Inferior parietal cortex (tissue), 1 donor: ENCODE data around the gene SLIT1.

ENCODE experiments used
- DNase-seq: peaks from one replicate; pipeline ENCODE4 v3.0.0-alpha.2; 2016; ENCODE audit errors: extremely low spot score

SLIT1 gene

GRCh38 chr10:97203220-97203619 is 17.5 kb upstream of the SLIT1 start:
- DNase-seq: no peak

DNA sequence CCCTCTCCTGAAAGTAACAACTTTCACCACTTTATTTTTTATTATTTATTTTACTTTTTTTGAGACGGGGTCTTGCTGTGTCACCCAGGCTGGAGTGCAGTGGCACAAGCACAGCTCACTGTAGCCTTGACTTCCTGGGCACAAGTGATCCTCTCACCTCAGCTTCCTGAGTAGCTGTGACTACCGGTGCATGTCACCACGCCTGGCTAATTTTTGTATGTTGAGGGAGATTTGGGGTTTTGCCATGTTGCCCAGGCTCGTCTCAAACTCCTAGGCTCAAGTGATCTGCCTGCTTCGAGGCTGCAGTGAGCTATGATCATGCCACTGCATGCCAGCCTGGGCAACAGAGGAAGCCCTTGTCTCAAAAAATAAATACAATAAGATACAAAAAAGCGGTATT is 14.9 kb upstream of the SLIT1 start:
- no peak for DNase-seq

GRCh38 chr10:97199152-97199551 is 13.4 kb upstream of the SLIT1 start:
- DNase-seq: no peak

DNA sequence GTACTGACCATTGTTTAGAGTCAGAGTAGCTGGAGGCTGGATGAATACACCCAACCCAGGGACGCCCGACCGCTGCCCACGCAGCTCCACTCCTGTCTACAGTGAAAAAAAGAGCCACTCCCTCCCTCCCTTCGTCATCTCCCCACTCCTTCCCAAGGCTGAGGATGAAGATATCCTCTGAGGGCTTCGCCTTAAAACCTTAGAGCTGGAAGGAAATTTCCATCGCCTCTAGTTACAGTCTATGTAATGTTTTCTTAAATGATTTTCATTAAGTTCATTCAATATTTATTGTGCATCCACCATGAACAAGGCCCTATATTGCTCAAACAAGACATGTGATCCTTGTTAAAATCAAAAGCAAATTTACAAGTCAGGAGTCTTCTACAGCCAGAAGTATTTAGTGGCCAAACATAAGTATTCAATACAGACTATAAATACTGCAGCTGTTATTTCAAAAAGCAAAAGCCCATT is 11.3 kb upstream of the SLIT1 start:
- DNase-seq: no peak

- no peak for DNase-seq
Observed at GRCh38 chr10:97196223-97197029, 10.7 kb upstream of the SLIT1 start.

DNA sequence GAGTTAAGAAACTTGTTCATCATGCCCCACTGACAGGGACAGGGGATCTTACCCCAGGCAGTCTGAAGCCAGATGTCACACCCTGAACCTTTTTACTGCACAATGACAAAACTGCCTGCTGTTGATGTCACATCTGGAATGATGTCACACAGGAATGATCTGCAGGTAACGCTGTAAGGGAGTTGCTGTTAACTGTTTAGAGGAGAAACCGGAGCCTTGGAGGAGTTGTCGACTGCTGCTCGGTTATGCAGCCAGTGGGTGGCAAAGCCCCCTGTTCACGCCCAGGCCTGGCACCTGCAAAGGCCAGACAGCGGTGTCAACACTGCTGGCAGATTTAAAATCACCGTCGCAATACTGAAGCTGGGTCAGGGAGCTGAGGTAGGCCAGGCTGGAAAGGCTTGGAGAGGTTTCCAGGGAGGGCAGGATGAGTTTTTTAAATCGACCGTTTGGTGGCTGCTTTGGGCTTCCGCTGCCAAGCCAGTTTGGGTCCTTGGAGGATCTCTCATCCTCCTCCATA is 10.0 kb upstream of the SLIT1 start:
- DNase-seq: no peak

- DNase-seq: no peak
Observed at GRCh38 chr10:97192952-97193435, 7.2 kb upstream of the SLIT1 start.

- no peak for DNase-seq
Observed at GRCh38 chr10:97190450-97190849, 4.7 kb upstream of the SLIT1 start.

DNA sequence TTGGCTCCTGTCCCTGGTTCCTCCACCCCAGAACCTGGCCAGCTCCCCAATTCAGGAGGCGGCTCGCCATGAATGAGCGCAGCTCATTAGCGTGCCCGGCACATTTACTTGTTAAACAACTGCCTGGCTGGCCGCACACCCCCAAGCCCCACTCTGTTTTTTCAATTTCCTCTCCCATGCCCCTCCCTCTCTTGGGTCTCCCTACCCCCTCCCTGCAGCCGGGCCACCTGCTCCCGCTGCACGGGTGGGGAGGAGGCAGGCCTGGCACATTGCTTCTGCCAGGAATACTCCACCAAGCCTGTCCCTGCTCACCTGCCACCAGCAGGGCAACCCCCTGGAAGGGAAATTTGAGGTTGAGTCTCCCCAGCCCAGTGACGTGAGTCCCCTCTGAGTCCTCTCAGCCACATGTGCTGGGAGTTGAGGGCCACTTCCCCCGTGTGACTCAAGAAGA is 2.5 kb upstream of the SLIT1 start:
- no peak for DNase-seq

GRCh38 chr10:97186911-97187310 is 1.2 kb upstream of the SLIT1 start:
- DNase-seq: no peak

DNA sequence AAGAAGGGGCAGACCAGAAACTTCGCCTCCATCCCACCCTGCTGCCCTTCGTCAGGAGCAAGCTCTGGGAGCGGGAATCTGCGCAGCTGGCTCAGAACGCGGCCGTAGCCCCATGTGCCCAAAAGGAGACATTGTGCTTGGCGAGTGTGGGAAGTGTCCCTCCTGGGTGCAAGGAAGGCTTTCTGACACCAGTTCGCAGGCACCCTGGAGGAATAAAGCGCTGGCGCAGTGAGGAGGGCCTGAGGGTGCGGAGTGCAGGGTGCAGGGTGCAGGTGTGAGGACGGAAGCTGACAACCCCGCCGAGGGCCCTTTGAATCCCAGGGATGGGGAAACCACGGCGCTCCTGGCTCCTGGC is 811 bp downstream of the SLIT1 start:
- no peak for DNase-seq

DNA sequence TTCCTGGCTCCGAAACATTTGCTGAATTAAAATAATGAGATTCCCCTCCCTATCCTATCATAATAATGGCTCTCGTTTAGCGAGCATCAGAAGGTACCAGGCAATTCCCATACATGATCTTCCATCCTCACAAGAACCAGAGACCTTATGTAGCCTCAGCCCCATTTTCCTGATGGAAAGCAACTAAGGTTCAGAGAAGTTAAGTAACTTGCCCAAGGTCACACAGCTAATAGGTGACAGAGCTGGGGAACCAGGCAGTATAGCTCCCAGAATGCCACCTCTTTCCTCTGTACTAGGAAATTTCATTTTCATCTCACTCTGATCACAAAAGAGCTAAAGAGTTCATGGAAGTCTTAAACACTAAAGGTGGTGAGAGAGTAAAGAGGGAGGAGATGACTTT is 2.4 kb downstream of the SLIT1 start:
- no peak for DNase-seq

- no peak for DNase-seq
Observed at GRCh38 chr10:97182288-97182990, 3.3 kb downstream of the SLIT1 start.

GRCh38 chr10:97180986-97181385 is 4.8 kb downstream of the SLIT1 start:
- DNase-seq: no peak

- no peak for DNase-seq
Observed at GRCh38 chr10:97180363-97180755, 5.4 kb downstream of the SLIT1 start.

DNA sequence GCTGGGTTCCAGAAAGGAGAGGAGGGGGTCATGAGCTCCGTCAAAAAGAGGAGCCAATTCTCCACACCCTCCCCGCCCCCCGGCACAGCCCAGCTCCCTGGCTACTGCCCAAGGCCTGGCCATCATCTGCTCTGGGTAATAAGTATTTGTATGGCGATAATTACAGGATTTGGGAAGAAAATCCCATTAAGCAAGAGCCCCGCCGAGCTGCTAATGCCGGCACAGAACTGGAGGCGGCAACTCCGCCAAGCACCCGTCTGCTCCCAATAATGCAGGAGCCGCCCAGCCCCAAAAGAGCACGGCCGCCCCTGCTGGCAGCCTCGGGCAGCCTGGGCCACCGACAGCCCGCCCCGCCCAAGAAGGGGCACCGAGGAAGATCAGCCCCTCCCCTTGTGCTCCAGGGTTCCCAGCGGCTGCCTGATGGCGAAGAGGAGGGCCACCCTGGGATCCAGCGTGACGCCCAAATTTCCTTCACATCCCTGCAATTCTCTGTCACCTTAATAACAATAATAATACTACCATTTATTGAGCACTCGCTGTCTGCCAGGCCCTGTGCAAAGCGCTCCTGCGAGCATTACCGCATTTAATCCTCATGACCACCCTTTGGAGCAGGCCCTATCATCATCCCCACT is 5.9 kb downstream of the SLIT1 start:
- no peak for DNase-seq

DNA sequence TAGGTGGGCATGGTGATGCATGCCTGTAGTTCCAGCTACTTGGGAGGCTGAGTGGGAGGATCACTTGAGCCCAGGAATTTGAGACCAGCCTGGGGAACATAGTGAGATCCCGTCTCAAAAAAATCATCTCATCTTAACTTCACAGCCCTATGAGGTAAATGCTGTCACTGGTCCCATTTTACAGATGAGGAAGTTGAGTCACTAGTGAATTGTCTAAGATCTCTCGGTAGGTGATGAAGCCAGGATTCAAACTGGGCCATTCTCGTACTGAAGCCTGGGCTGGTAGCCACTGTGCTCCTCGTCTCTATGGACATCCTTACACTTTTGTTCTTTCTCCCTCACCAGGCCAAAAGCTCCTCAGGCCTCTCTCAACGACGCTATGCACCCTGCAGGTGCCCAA is 6.4 kb downstream of the SLIT1 start:
- DNase-seq: no peak

- DNase-seq: no peak
Observed at GRCh38 chr10:97178074-97178473, 7.7 kb downstream of the SLIT1 start.

DNA sequence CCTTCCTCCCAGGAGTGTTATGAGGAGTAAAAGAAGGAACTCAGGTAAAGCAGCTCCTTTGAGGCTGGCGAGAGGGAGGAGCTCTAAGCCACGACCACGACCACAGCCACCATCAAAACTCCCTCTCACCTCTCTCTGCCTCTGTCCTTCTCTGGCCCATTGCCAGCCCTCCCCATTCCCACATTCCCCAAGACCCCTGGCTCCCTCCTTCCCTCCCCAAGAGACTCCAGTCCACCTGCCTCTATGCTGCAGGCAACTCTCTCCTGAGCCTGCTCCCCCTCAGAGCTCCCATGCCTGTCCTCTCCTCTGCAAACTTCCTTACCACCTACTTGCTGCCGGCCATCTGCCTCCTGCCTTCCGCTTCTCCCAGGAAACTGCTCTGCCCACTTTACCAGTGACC is 9.5 kb downstream of the SLIT1 start:
- no peak for DNase-seq

GRCh38 chr10:97175586-97175985 is 10.2 kb downstream of the SLIT1 start:
- DNase-seq: no peak

DNA sequence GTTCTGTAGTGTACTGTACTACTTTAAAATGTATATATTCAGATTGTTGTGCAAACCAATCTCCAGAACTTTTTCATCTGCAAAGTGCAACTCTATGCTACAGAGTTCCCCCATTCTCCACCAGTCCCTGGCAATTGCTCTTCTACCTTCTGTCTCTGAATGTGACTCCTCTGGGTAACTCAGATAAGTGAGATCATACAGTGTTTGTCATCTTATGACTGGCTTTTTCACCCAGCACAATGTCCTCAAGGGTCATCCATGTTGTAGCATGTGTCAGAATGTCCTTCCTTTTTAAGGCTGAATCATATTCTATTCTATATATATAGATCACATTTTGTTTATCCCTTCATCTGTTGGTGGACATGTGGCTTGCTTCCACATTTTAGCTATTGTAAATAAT is 10.8 kb downstream of the SLIT1 start:
- no peak for DNase-seq

GRCh38 chr10:97174276-97174775 is 11.4 kb downstream of the SLIT1 start:
- no peak for DNase-seq
